ENCODE results near the gene EPB41L4B. TPM values are rescaled to one million over a fixed set of nuclear protein-coding genes. Genes with fewer than 3 reads are reported as not detected.

Gene EPB41L4B
- total RNA-seq, 1 experiment from 2014 or later: 20.2 TPM

GRCh38 chr9:109303900-109304299 lies 17.0 kb downstream of the EPB41L4B start:
- no peak for DNase-seq (ENCODE audit: unreplicated experiment)
- H3K4me1 Mint-ChIP-seq (ENCODE audit: insufficient read depth, unreplicated experiment): peaks cover 16% of the 10 kb centered on the region
- H3K9me3 Mint-ChIP-seq (ENCODE audit: unreplicated experiment): no peaks in the 10 kb centered on the region
- ChIA-PET CTCF (interaction anchor here (0.6 kb wide), 1 partner anchor 61 kb away, joined by 4 read pairs; no protein-coding TSS in a partner anchor), POLR2A (interaction anchor here (0.7 to 1.0 kb wide), 2 partner anchors 23 to 1868 kb away, joined by 3 to 4 read pairs; no protein-coding TSS in a partner anchor)
- intact Hi-C loops (cut with micrococcal nuclease): no loop called here
- H3K27me3 Mint-ChIP-seq (ENCODE audit: insufficient read depth, unreplicated experiment): no peaks in the 10 kb centered on the region
- no peak for TF ChIP-seq CTCF (IDR thresholded peaks at IDR 0.05; ENCODE audit: unreplicated experiment)
- no peak overlapping the region for H3K27ac Mint-ChIP-seq (ENCODE audit: low read depth, unreplicated experiment)
- no TSS peak for BruUV-seq (replicated peaks)
- H3K4me3 Mint-ChIP-seq (ENCODE audit: unreplicated experiment): no peak overlapping the region
- H3K36me3 Mint-ChIP-seq (ENCODE audit: insufficient read depth, unreplicated experiment): peaks cover 7% of the 10 kb centered on the region

GRCh38 chr9:109302606-109303005 lies 18.3 kb downstream of the EPB41L4B start:
- Mint-ChIP-seq H3K27me3 (ENCODE audit: insufficient read depth, unreplicated experiment) (no peaks in the 10 kb centered on the region), H3K4me1 (ENCODE audit: insufficient read depth, unreplicated experiment) (peaks cover 22% of the 10 kb centered on the region), H3K36me3 (ENCODE audit: insufficient read depth, unreplicated experiment) (no peaks in the 10 kb centered on the region), H3K9me3 (ENCODE audit: unreplicated experiment) (no peaks in the 10 kb centered on the region), H3K4me3 (ENCODE audit: unreplicated experiment) (no peak overlapping the region), H3K27ac (ENCODE audit: low read depth, unreplicated experiment) (no peak overlapping the region)
- TF ChIP-seq CTCF (IDR thresholded peaks at IDR 0.05; ENCODE audit: unreplicated experiment): no peak
- CTCF ChIA-PET: no interaction called here
- BruUV-seq (replicated peaks): no TSS peak
- intact Hi-C loops (cut with micrococcal nuclease): no loop called here
- POLR2A ChIA-PET: no interaction called here
- DNase-seq (ENCODE audit: unreplicated experiment): no peak

- intact Hi-C loops (cut with micrococcal nuclease): no loop called here
- Mint-ChIP-seq H3K36me3 (ENCODE audit: insufficient read depth, unreplicated experiment) (no peaks in the 10 kb centered on the region), H3K9me3 (ENCODE audit: unreplicated experiment) (no peaks in the 10 kb centered on the region), H3K27me3 (ENCODE audit: insufficient read depth, unreplicated experiment) (no peaks in the 10 kb centered on the region), H3K27ac (ENCODE audit: low read depth, unreplicated experiment) (no peak overlapping the region), H3K4me1 (ENCODE audit: insufficient read depth, unreplicated experiment) (peaks cover 17% of the 10 kb centered on the region), H3K4me3 (ENCODE audit: unreplicated experiment) (no peak overlapping the region)
- TF ChIP-seq CTCF (IDR thresholded peaks at IDR 0.05; ENCODE audit: unreplicated experiment): no peak
- no peak for DNase-seq (ENCODE audit: unreplicated experiment)
- ChIA-PET POLR2A (interaction anchor here (0.6 kb wide), 1 partner anchor 10 kb away, joined by 3 read pairs; no protein-coding TSS in a partner anchor), CTCF (interaction anchor here (1.1 to 1.9 kb wide), 2 partner anchors 15 to 56 kb away, joined by 4 to 5 read pairs; no protein-coding TSS in a partner anchor)
- BruUV-seq (replicated peaks): no TSS peak
Observed at GRCh38 chr9:109301012-109301411, 19.8 kb downstream of the EPB41L4B start.

- POLR2A ChIA-PET: interaction anchor here (0.8 to 1.6 kb wide), 2 partner anchors 19 to 181 kb away, joined by 3 read pairs; no protein-coding TSS in a partner anchor
- no TSS peak for BruUV-seq (replicated peaks)
- intact Hi-C loops (cut with micrococcal nuclease): no loop called here
- Mint-ChIP-seq H3K4me3 (ENCODE audit: unreplicated experiment) (no peak overlapping the region), H3K4me1 (ENCODE audit: insufficient read depth, unreplicated experiment) (peaks cover 17% of the 10 kb centered on the region), H3K27me3 (ENCODE audit: insufficient read depth, unreplicated experiment) (no peaks in the 10 kb centered on the region), H3K36me3 (ENCODE audit: insufficient read depth, unreplicated experiment) (no peaks in the 10 kb centered on the region), H3K27ac (ENCODE audit: low read depth, unreplicated experiment) (no peak overlapping the region), H3K9me3 (ENCODE audit: unreplicated experiment) (no peaks in the 10 kb centered on the region)
- TF ChIP-seq CTCF (IDR thresholded peaks at IDR 0.05; ENCODE audit: unreplicated experiment): no peak
- CTCF ChIA-PET: interaction anchor here (0.6 to 1.9 kb wide), 2 partner anchors 9 to 16 kb away, joined by 3 to 5 read pairs; no protein-coding TSS in a partner anchor
- DNase-seq (ENCODE audit: unreplicated experiment): no peak
Observed at GRCh38 chr9:109299891-109300290, 21.0 kb downstream of the EPB41L4B start.

All from MCF 10A (cell line).